ENCODE measurements around the gene GAD1. TPM values are rescaled to one million over a fixed set of nuclear protein-coding genes. Genes with fewer than 3 reads are reported as not detected.

Gene GAD1
- total RNA-seq, 1 donor from 2014 or later: not detected

- Histone ChIP-seq H3K4me1 (no peaks in the 10 kb centered on the region), H3K4me3 (no peak overlapping the region), H3K36me3 (no peaks in the 10 kb centered on the region), H3K27ac (no peak overlapping the region), H3K27me3 (ENCODE audit: low read depth) (no peaks in the 10 kb centered on the region), H3K9me3 (no peaks in the 10 kb centered on the region)
- ATAC-seq (no peak), DNase-seq (no peak)
- intact Hi-C loops (cut with DNase I): no loop called here
- TF ChIP-seq CTCF (IDR thresholded peaks at IDR 0.05): no peak
Measured at GRCh38 chr2:170882758-170883157, 66.1 kb downstream of the GAD1 start.

GRCh38 chr2:170883683-170884082 is 67.0 kb downstream of the GAD1 start:
- no peaks in the 10 kb centered on the region for H3K4me1 ChIP-seq
- H3K27ac ChIP-seq: no peak overlapping the region
- TF ChIP-seq CTCF (IDR thresholded peaks at IDR 0.05): no peak
- H3K36me3 ChIP-seq: no peaks in the 10 kb centered on the region
- DNase-seq (no peak), ATAC-seq (no peak)
- H3K4me3 ChIP-seq: no peak overlapping the region
- intact Hi-C loops (cut with DNase I): no loop called here
- H3K27me3 ChIP-seq (ENCODE audit: low read depth): no peaks in the 10 kb centered on the region
- no peaks in the 10 kb centered on the region for H3K9me3 ChIP-seq

GRCh38 chr2:170885130-170885791 is 68.6 kb downstream of the GAD1 start:
- Histone ChIP-seq H3K27me3 (ENCODE audit: low read depth) (no peaks in the 10 kb centered on the region), H3K9me3 (no peaks in the 10 kb centered on the region), H3K4me3 (no peak overlapping the region), H3K36me3 (no peaks in the 10 kb centered on the region), H3K27ac (no peak overlapping the region), H3K4me1 (no peaks in the 10 kb centered on the region)
- DNase-seq (no peak), ATAC-seq (no peak)
- intact Hi-C loops (cut with DNase I): no loop called here
- no peak for TF ChIP-seq CTCF (IDR thresholded peaks at IDR 0.05)

GRCh38 chr2:170886386-170886785 is 69.7 kb downstream of the GAD1 start:
- no peak overlapping the region for H3K4me3 ChIP-seq
- DNase-seq (no peak), ATAC-seq (no peak)
- no peaks in the 10 kb centered on the region for H3K36me3 ChIP-seq
- no peaks in the 10 kb centered on the region for H3K27me3 ChIP-seq (ENCODE audit: low read depth)
- TF ChIP-seq CTCF (IDR thresholded peaks at IDR 0.05): no peak
- H3K9me3 ChIP-seq: no peaks in the 10 kb centered on the region
- intact Hi-C loops (cut with DNase I): no loop called here
- no peak overlapping the region for H3K27ac ChIP-seq
- H3K4me1 ChIP-seq: no peaks in the 10 kb centered on the region

- no peak overlapping the region for H3K27ac ChIP-seq
- no peak overlapping the region for H3K4me3 ChIP-seq
- TF ChIP-seq CTCF (IDR thresholded peaks at IDR 0.05): no peak
- no peaks in the 10 kb centered on the region for H3K36me3 ChIP-seq
- H3K27me3 ChIP-seq (ENCODE audit: low read depth): no peaks in the 10 kb centered on the region
- no peak for DNase-seq
- H3K9me3 ChIP-seq: no peaks in the 10 kb centered on the region
- no peak for ATAC-seq
- intact Hi-C loops (cut with DNase I): no loop called here
- H3K4me1 ChIP-seq: no peaks in the 10 kb centered on the region
Measured at GRCh38 chr2:170887496-170887895, 70.8 kb downstream of the GAD1 start.
